PC-3 (cell line): Measurements from ENCODE around the gene C9orf72. TPM values are rescaled to one million over a fixed set of nuclear protein-coding genes. Genes with fewer than 3 reads are reported as not detected.

ENCODE experiments used
- ATAC-seq: fragments of 200-7000 bp; cut with Tn5 transposase; 2 replicates; pipeline ENCODE4 v1.9.1; 2020; ENCODE audit warnings: mild to moderate bottlenecking, moderate library complexity
- BruUV-seq: library from RNA; stranded (reverse); fragments of 400-500 nt; replicated peaks from 2 replicates; lab custom pipeline; 2021; lab: Mats Ljungman, UMichigan
- CTCF ChIA-PET: fragments of 300-600 bp; sonication (Branson Sonifier 250); formaldehyde crosslinking; loops from one replicate; lab custom pipeline; 2022; ENCODE audit warnings: antibody characterized with exemption; lab: Charles Lee
- POLR2A ChIA-PET: fragments of 300-600 bp; sonication (Branson Sonifier 250); formaldehyde crosslinking; loops from one replicate; lab custom pipeline; 2022; ENCODE audit warnings: antibody characterized with exemption; ENCODE audit not compliant: unreplicated experiment; lab: Charles Lee
- DNase-seq: peaks from one replicate; pipeline ENCODE4 v3.0.0-alpha.2; 2015
- H2AFZ ChIP-seq: fragments of 300-600 bp; sonication (generic); 2 replicates; pipeline ENCODE4 v1.6.0; 2016; ENCODE audit warnings: antibody characterized with exemption, low read length
- H3F3A ChIP-seq: fragments of 300-600 bp; sonication (generic); one replicate; pipeline ENCODE4 v1.6.0; 2017; ENCODE audit warnings: antibody characterized with exemption, low read length, control low read depth, mild to moderate bottlenecking; ENCODE audit not compliant: unreplicated experiment
- H3K27ac ChIP-seq: fragments of 300-600 bp; sonication (generic); 2 replicates; pipeline ENCODE4 v1.5.1; 2016; ENCODE audit warnings: mild to moderate bottlenecking, low read length
- H3K27me3 ChIP-seq: fragments of 300-600 bp; sonication (generic); 2 replicates; pipeline ENCODE4 v1.6.1; 2016; ENCODE audit warnings: low read length, mixed read lengths
- H3K36me3 ChIP-seq: fragments of 300-600 bp; sonication (generic); 2 replicates; pipeline ENCODE4 v1.6.1; 2016; ENCODE audit warnings: low read depth, mixed run types, low read length, mixed read lengths
- H3K4me1 ChIP-seq: fragments of 300-600 bp; sonication (generic); 2 replicates; pipeline ENCODE4 v1.5.1; 2016; ENCODE audit warnings: low read length; ENCODE audit not compliant: insufficient read depth
- H3K4me2 ChIP-seq: fragments of 300-600 bp; sonication (generic); 2 replicates; pipeline ENCODE4 v1.6.0; 2016; ENCODE audit warnings: low read length
- H3K4me3 ChIP-seq: fragments of 300-600 bp; sonication (generic); 2 replicates; pipeline ENCODE4 v1.5.1; 2016; ENCODE audit warnings: mild to moderate bottlenecking, low read length, mixed read lengths
- H3K79me2 ChIP-seq: fragments of 300-600 bp; sonication (generic); 2 replicates; pipeline ENCODE4 v1.6.1; 2017; ENCODE audit warnings: low read length, mixed read lengths
- H3K9ac ChIP-seq: fragments of 300-600 bp; sonication (generic); 2 replicates; pipeline ENCODE4 v1.6.0; 2016; ENCODE audit warnings: mild to moderate bottlenecking, low read length
- H3K9me2 ChIP-seq: fragments of 300-600 bp; sonication (generic); replicated peaks from 2 replicates; pipeline ENCODE4 v1.6.1; 2016; ENCODE audit warnings: mixed run types, low read length, mixed read lengths
- H3K9me3 ChIP-seq: fragments of 300-600 bp; sonication (generic); 2 replicates; pipeline ENCODE4 v1.6.1; 2016; ENCODE audit warnings: low read length, mixed read lengths
- H4K20me1 ChIP-seq: fragments of 300-600 bp; sonication (generic); 2 replicates; pipeline ENCODE4 v1.6.1; 2016; ENCODE audit warnings: low read length, mixed read lengths
- CTCF ChIP-seq: fragments of 300-600 bp; sonication (generic); conservative IDR thresholded peaks from 2 replicates; pipeline ENCODE4 v1.5.1; 2017; ENCODE audit warnings: antibody characterized with exemption, low read depth, mild to moderate bottlenecking, low read length
- EZH2 ChIP-seq: fragments of 300-600 bp; sonication (generic); IDR thresholded peaks from one replicate; pipeline ENCODE4 v1.6.1; 2017; ENCODE audit warnings: antibody characterized with exemption, mild to moderate bottlenecking, low read length; ENCODE audit not compliant: unreplicated experiment
- EZH2phosphoT487 ChIP-seq: fragments of 300-600 bp; sonication (generic); IDR thresholded peaks from 2 replicates; pipeline ENCODE4 v1.6.1; 2018; ENCODE audit warnings: mild to moderate bottlenecking, antibody characterized with exemption, low read length, borderline replicate concordance
- intact Hi-C: fragments of 100-400 bp; cut with micrococcal nuclease; formaldehyde crosslinking; loops from 2 replicates; pipeline ENCODE4 v1.9.0; 2023
- total RNA-seq: library from RNA; depleted of rRNA; stranded (reverse); fragments of >200 nt; gene quantifications from 2 replicates; pipeline ENCODE4 v1.2.3, GENCODE V29; 2014; rRNA removed

Gene C9orf72
- total RNA-seq, 1 experiment from 2014 or later: 10.4 TPM

- 0 out of 2 replicates have a peak overlapping the region, but pooled peaks have one; percentile 80 for H3K27ac ChIP-seq
- H3K9ac ChIP-seq: no peak overlapping the region
- peaks cover 18% of the 10 kb centered on the region for H3K4me1 ChIP-seq
- H3K4me3 ChIP-seq: no peak overlapping the region
- intact Hi-C loops: no loop called here
- H3K79me2 ChIP-seq: no peaks in the 10 kb centered on the region
- ATAC-seq (no peak), DNase-seq (no peak)
- no TSS peak for BruUV-seq
- TF ChIP-seq CTCF: no peak
- TF ChIP-seq EZH2phosphoT487: no peak
- no peak for TF ChIP-seq EZH2
- H3K4me2 ChIP-seq: no peak overlapping the region
- H2AFZ ChIP-seq: no peak overlapping the region
- no peaks in the 10 kb centered on the region for H3F3A ChIP-seq
- no peaks in the 10 kb centered on the region for H3K36me3 ChIP-seq
- no peaks in the 10 kb centered on the region for H4K20me1 ChIP-seq
- H3K27me3 ChIP-seq: no peaks in the 10 kb centered on the region
- H3K9me3 ChIP-seq: no peaks in the 10 kb centered on the region
- POLR2A ChIA-PET: no interaction called here
- no peaks in the 10 kb centered on the region for H3K9me2 ChIP-seq
- CTCF ChIA-PET: no interaction called here
These were observed 75.3 kb downstream of the C9orf72 start for GRCh38 chr9:27497883-27498417.

Other genes starting within 250 kb of the C9orf72 start
- not detected in 2 replicates for gene IFNK, start 49.2 kb downstream of the C9orf72 start, total RNA-seq
- 2.6 TPM in 2 replicates for gene MOB3B, start 43.7 kb downstream of the C9orf72 start, total RNA-seq